Left ventricle myocardium superior (tissue), 1 donor: ENCODE results near the gene PLXNA2. TPM values are rescaled to one million over a fixed set of nuclear protein-coding genes. Genes with fewer than 3 reads are reported as not detected.

ENCODE experiments used
- ATAC-seq: fragments of 200-7000 bp; cut with Tn5 transposase; one replicate; pipeline ENCODE4 v1.9.1; 2020; ENCODE audit warnings: mild to moderate bottlenecking, moderate library complexity
- DNase-seq: peaks from one replicate; pipeline ENCODE4 v3.0.0-alpha.2; 2020
- intact Hi-C: fragments of 100-400 bp; cut with micrococcal nuclease; formaldehyde crosslinking; loops from one replicate; pipeline ENCODE4 v1.11.0; 2022
- total RNA-seq: library from RNA; stranded (reverse); fragmentation: NEBNext Ultra II Directional; extraction: Animal tissue kit (Norgen Biotek cat#: 25700); gene quantifications from one replicate; pipeline ENCODE4 v1.2.1, GENCODE V29; 2021
- donor health status: DM: no; HTN: yes; CAD: no; lungs with severe emphysema.

Gene PLXNA2
- total RNA-seq, 1 donor from 2014 or later: 12.1 TPM

DNA sequence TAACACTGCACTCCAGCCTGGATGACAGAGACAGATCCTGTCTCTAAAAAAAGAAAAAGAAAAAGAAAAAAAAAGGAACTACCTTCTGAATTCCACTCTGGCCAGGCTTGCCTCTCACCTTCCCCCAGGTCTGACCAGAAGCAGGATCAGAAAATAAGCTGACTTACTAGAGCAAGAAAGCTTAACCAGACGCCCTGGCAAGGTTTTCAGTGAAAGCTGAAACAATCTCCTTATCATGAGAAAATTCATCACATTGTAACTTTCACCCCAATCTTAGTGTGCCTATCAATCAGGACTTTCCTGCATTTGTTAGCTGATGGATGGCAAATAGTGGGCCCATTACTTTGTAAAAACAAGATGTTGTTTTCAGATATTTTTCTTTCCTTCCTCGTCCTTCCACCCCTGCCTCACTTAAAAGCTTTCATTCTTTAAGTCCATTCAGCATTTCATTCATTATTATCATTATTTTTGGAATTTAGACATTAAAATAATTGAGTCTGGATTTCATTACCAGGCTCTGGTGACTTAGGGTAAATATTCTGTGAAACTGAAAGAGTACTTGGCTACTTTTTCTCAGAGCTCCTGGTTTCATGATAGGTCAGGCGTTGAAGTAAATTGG is 236.8 kb downstream of the PLXNA2 start:
- no peak for DNase-seq
- no peak for ATAC-seq
- intact Hi-C loops: no loop called here

DNA sequence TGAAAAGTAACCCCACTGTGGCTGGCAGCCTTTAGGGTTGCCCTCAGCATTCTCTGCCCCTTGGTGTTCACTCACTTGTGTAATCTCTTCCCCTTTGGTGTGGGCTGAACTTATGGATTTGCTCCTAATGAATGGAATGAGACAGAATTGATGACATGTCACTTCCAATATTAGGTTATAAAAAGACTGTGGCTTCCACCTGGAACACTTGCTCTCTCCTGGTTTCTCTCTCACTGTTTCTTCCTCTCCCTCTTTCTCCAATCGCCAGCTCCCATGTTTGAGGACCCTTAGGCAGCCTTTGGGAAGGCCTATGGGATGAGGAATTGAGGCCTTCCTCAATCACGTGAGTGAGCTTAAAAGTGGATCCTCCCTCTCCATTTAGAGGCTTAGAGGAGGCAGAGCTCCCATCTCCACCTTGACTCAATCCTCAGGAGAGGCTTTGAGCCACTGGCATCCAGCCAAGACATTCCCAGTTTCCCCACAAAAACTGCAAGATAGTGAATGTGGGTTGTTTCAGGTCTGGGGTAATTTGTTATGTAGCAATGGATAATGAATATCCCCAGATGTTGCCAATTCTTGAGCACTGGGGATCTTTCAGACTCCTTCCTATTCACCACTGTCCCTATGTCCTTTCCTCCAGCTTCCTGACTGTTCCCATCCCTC is 237.8 kb downstream of the PLXNA2 start:
- ATAC-seq (no peak), DNase-seq (no peak)
- intact Hi-C loops: no loop called here

DNA sequence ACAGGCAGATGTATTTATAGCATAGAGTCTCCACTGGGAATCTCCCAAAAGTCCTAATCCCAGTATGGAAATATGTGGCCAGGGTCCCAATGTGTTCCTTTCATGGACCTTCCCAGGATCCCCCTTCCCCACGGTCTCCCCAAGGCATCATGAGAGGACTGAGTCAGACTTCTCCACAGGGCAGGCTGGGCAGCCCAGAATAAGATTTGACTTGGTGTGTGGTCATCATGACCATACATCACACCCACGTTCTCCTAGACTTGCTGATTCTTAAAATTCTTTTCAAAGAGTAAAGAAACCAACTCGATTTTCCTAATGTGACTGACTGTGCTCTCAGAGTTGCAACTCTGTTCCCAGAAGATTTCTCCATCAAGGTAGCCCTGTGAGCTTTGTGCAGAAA is 239.3 kb downstream of the PLXNA2 start:
- intact Hi-C loops: no loop called here
- DNase-seq (no peak), ATAC-seq (no peak)

DNA sequence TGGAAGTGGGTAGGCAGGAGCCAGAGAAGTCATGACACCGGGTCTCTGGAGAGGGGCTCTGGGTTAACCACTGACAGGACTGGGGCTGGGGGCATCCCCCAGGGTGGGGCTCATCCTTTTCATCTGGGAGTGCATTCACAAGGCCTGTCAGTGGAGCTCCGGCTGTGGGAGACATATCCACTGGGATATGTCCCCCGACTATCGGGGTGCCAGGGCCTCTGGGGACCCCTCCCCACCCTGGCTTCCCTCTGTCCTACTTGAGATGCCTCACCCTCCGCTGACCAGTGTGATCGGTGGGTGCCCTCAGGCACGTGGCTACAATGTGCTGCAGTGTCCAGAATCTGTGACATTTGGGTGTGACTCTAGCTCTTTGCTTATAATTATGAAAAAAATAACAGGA is 240.9 kb downstream of the PLXNA2 start:
- intact Hi-C loops: no loop called here
- ATAC-seq (no peak), DNase-seq (no peak)

DNA sequence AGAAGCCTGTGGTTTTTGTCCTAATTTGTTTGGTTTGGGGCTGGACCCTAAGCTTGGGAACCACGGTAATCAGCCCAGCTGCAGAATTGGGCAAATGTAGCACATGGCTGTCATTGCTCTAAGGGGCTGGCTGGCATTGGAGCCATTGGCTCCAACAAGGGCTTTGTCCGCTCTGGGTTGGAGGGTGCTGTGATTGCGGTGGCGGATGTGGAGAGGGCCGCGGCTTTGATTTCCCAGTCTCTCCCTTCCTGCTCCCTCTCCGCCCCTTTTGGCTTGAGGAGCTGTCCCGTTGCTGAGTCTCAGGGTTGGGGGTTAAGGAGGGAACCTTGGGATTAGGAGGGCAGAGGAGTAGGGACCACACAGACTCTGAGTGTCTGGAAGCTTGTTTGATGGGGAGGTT is 241.5 kb downstream of the PLXNA2 start:
- ATAC-seq (no peak), DNase-seq (no peak)
- intact Hi-C loops: no loop called here

DNA sequence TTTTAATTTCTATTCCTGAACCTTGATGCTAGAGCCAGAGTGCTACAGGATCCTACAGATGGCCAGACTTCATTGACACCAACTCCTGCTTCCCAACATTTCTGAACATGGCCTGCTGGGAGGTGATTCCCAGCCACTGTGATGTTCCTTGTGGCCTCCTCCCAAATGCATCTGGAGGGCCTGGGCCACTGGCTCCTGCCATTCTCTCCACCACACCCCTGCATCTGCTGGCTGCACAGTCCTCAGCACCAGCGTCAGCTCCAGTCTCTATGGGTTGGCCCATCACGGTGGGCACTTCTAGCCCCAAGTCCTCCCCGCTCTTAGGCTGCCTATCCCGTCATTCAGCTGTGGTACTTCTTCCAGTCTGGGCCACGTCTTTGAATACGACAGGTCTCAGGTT is 242.1 kb downstream of the PLXNA2 start:
- no peak for ATAC-seq
- intact Hi-C loops: no loop called here
- DNase-seq: no peak

DNA sequence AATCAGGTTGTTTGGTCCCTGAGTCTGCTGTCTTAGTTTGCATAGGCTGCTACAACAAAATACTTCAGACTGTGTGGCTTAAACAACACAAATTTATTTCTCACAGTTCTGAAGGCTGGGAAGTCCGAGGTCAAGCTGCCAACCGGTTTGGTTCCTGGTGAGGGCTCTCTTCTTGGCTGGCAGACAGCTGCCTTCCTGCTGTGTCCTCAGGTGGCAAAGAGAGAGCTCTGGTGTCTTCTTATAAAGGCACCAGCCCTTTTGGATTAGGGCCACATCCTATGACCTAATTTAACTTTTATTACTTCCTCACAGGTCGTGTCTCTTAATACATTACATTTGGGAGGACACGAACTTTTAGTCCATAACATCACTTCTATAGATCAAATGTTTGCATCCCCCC is 243.7 kb downstream of the PLXNA2 start:
- intact Hi-C loops: no loop called here
- no peak for ATAC-seq
- DNase-seq: no peak

DNA sequence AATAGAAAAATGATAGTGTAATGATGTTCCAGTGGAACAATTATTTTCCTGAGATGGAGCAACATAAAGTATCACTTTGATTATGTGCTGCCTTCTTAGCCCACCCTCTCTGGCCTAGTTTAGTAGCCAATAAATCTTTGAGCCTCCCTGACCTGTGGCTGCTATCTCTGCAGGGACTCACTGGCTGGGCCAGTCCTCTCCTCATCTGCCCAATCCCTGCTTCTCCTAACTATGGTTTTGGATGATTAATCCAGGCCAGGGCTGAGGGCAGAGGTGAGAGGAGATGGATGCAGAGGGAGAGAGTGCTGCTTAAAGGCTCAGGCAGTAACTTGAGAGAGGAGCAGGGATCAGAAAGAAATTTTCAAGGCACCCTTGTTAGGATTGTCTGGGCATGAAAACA is 244.2 kb downstream of the PLXNA2 start:
- intact Hi-C loops: no loop called here

DNA sequence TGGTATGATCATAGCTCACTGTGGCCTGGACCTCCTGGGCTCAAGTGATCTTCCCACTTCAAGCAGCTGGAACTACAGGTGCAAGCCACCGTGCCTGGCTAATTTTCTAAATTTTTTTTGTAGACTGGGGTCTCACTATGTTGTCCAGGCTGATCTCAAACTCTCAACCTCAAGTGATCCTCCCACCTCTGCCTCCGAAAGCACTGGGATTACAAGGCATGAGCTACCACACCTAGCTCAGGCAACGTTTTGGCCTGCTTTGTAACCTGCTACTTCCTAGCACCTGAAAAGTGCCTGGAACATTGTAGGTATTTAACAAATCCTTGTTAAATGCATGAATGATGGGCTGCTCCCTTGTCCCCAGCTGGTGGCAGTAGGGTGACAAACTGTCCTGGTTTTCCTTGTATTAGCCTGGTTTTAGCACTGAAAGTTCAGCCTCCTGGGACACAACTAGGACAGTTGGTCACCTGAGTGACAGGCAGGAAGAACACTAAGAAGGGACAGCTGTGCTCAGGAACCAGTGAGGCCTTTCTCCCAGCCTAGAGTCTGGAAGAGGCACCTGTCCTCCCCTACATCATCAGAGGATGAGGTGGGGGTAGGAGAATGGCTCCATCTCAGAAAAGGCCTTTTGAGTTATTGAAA is 244.8 kb downstream of the PLXNA2 start:
- intact Hi-C loops: no loop called here
- no peak for ATAC-seq

More for the DNA sequence above, 244.2 kb downstream of the PLXNA2 start:
- ATAC-seq (no peak), DNase-seq (no peak)

DNA sequence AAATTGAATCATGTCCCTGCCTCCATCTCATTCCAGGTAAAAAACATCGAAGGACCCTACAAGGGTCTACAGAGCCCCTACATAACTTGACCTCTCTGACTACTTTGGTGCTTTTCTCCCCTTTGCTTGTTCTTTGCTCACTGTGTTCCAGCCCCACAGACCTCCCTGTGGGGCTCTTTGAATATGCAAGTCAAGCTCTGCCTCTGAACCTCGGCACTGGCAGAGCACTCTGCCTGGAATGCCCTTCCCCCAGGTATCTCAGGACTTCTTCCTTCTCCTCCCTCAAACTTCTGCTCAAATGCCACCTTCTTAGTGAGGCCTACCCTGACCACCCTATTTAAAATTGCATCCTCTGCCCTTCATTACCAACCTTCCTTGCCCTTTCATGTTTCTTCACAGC is 245.5 kb downstream of the PLXNA2 start:
- ATAC-seq (no peak), DNase-seq (no peak)
- intact Hi-C loops: no loop called here

More for the DNA sequence above, 244.8 kb downstream of the PLXNA2 start:
- no peak for DNase-seq

DNA sequence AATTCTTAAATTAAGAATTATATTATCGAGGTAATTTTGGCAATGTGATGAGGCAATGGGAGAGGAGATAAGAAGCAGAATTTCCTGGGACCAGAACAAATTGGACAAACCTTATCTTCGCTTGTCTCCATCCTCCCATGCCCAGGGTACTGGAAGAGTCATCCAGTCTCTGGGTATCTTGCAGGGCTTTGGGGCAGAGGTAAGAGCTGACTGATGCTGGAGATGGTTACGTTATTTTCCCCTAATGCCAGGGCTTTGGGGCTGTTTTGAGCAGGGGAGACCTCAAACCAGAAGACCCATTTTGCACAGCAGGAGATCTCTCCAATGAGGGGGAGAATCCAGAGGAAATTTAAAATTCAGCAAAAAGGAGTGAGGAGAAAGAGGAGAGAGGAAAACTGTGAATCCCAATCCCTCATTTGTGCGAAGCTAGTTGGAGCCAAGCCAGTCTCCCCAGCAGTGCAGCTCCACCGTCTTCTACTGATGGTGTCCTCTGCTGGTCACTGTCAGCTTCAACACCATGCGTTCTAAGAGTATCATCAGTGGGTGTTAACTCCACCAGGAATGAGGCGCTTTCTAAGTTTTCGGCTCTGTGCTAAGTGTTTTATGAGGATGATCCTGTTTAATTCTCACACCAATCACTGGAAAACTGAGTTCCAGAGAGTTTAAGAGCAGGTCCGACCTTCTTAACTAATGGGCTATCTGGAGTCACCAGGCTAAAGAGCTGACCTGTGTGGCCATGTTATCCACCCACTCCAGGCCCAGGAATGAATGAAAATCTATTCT is 246.5 kb downstream of the PLXNA2 start:
- ATAC-seq (peak; percentile 92), DNase-seq (peak; percentile 71)
- intact Hi-C loops: no loop called here

DNA sequence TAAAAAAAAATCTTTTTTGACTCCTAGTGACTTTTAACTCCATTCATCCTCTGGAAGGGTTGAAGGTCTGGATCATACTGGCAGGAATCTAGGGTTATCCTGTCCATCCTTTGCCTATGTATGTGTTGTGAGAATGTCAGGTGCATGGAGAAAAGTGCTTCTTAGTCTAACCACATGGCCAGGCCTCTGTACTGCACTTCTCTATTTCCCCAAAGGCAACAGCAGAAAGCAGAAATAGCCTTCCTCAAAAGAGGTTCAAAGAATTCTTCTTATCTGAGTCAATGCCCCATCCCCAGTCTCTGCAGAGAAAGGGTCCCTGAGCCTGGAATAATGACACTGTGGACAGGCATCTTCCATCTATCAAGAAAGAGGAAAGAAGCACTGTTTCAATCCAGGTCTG is 247.5 kb downstream of the PLXNA2 start:
- DNase-seq (no peak), ATAC-seq (no peak)
- intact Hi-C loops: no loop called here

DNA sequence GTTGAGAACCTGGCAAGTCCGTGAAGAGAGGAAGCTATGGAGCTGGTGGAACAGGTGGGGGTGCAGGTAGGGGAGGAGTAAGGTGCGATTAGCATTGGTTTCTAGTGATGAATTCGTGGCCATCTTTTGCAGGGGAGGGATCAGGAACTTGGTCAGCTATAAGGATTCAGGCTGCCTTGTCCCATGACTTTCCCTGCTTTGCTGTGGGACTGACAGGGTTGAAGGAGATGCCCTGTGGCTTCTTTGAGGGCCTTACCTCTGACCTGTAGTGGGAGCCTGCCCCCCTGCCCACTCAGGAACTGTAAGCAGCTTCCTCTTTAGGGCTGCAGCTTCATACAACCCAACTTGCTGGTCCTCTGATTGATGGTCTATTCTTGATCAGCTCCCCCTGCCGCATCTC is 248.6 kb downstream of the PLXNA2 start:
- no peak for ATAC-seq
- intact Hi-C loops: no loop called here
- DNase-seq: no peak

DNA sequence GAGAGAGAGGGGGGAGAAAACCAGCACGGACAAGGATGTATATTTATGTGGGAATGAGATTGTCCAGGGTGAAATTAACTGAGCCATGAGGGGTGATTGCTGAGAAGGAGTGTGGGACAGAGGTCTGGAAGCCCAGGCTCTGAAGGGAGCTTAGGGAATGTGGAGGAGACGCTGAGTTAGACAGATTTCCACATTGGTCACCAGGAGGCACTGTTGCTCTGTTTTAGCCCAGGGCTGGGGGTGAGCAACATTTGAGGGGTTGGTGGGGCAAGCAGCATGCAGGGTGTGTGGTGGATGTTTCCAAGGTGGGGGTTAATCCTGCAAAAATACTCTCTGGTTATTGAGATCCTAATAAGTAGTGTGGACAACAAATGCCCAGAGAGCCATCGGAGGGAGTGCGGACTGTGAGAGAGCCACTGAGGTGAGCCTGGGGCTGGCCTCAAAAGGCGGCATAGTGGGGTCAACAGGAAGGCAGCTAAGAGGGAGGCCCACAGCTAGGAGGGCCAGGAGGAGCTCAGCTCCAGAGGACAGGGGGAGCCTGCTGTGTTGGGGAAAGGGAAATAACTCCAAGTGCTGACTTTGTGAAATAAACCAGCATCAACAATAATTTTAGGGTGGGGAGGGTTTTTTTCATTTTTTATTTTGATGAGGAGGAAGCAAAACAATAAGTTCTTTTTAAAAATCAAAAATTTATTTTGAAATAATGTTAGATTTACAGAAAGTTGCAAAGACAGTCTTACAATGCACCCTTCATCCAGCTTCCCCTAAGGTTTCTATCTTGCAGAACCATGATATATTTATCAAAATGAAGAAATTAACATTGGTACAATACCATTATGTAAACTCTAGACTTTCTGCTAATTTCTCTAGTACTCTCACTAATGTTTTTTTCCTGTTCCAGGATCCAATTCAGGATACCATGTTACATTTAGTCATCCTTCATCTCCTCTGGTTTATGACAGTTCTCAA is 250.4 kb downstream of the PLXNA2 start:
- no peak for ATAC-seq
- no peak for DNase-seq
- intact Hi-C loops: no loop called here

DNA sequence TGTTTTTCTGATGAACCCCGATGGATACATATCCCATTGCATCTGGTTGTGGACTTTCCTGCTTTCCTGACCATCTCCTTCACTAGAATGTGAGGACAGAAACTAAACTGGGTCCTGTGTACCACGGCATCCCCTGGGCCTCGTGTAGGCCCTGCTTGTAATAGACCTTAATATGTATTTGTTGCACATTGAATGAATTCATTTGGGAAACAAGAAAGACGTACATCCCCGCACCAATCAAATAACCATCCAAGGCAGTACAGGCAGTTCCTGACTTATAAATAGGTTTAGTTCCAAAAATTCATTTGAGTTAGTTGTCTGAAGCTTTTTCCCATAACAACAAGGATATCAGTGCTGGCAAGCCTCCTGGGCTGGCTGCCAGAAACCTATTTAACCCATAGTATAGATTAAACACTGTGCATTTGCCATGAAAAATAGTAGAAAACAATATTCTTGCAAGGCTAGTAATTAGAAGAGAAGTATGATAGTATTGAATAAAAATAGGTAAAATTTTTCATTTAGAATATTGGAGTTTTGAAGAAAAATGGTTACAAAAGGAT is 251.4 kb downstream of the PLXNA2 start:
- ATAC-seq (no peak), DNase-seq (no peak)
- intact Hi-C loops: no loop called here

DNA sequence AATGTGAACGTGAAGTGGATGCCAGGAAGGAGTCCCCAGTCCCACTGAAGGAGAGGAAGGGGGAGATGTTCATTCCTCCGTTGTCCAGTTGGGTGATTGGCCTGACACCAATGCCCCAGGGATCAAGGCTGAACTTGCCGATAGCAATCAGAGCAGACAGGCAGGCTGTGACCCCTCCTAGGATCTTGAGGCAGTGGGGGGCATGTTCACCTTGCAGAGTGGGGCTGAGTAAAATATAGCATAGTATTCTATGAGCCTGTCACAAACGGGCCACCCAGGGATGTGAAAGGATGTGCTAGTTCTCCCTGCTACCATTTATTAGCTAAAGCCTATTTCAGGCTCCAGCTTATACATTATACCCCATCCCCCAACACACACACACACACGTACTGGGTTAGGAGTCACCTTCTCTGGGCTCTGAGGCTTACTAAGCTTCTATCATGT is 252.6 kb downstream of the PLXNA2 start:
- no peak for DNase-seq
- ATAC-seq: no peak
- intact Hi-C loops: no loop called here

DNA sequence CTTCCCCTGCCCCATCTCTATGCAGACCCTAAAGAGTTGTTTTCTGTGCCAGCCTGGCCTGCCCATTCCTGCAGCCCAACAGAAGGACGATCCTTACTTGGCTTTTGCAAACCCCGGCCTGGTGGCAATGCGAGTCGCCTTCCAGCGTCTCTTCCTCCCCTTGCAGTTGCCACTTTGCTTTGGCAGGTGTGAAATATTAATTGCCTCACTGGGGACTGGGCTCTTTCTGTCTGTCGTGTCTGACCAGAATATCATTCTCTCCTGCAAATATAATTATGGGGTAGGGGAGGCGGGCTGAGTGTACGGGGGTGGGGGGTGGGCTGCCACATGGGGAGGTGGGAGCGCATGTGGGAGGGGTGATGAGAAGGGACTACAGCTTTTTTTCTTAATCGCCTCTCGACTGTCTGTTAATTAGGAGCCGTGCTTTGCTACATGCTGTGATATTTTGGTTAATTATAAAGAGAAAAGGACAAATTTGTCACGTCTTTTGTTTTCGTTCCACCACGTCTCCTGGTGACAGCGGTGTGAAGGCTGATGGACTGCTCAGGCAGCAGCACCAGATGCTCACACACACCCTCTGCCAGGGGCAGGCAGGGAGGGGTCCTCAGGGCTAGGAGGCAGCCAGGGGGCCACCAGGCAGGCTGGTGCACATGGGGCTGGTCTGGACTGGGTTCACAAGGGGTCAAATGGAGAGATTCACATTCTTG is 253.2 kb downstream of the PLXNA2 start:
- ATAC-seq (no peak), DNase-seq (no peak)
- intact Hi-C loops: no loop called here

DNA sequence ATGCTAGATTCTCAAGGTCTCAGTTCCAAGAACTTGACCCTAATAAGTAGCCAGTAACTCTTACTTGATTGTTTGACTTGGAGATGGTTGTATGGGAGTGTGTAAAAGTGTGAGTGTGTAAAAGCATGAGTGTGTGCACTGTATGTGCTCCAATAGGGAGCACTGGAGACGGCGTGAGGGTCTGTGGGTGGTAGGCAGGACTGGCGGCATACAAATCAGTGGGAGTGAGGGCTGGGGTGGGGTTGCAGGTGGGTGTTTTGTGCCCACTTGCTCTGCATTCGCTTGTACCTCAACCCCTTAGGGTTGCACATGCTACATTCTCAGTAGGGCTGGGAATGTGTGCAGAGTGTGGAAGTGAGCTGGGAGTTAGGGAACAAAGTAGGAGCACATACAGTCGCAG is 253.7 kb downstream of the PLXNA2 start:
- intact Hi-C loops: no loop called here
- ATAC-seq (no peak), DNase-seq (no peak)
